Measurements from ENCODE around the gene MYDGF.
"Not testable (repeated sequence)": the region's sequence is repeated elsewhere in the genome, so short reads cannot be mapped to it uniquely, and the experiment has no call there.

MYDGF gene

DNA sequence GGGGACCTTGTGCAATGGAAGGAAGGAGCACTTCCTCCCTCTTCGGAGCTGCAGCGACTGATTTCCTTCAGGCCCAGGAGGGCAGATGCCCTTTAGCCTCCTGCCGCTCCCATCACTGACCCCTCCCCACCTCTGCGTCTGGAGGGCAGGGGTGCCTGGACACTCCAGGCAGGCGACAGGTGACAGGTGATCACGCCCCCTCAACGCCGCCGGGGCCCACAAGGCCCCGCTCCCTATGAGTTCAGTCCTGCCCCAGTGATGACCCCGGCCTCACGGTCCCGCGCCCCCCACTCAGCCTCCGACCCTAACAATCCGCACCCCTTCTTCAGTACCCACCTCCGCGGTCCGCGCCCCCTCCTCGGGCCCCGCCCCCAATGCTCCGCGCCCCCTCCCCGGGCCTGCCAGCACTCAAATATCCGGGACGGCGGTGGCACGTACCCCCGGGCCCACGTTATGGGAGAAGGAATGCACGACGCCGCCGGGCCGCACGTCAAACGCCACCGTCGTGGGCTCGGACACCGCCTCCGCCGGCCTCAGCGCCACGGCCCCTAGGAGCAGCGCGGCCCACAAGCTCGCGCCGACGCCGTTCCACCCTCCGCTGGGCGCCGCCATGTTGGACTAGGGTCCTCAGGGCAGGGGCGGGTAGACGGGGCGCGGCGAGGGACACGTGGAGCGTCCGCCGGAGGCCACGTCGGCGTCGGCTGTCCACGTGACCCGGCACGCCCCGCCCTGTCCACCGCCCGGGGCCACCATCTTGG, at the start of gene MYDGF:
TSS of gene MYDGF (minus strand) at position 620 of the 758 bp plus-strand sequence. CDS start at position 612, 8 bp downstream.
- Histone ChIP-seq H3K4me3 (ENCODE audit: low read depth in 1 of 5, low read length in 5 of 5) (peak within 1 kb of the TSS; percentile 76 to 92 (median 86)), H3K27me3 (ENCODE audit: control insufficient read depth in 5 of 5, insufficient read depth in 4 of 5, low read length in 5 of 5) (no peaks in the 10 kb centered on the region), H3K27ac (ENCODE audit: low read depth, low read length) (peak within 1 kb of the TSS; percentile 84), H3K36me3 (ENCODE audit: control insufficient read depth in 5 of 5, insufficient read depth in 5 of 5, low read length in 5 of 5) (peaks cover 0 to 35% (median 20%) of the 10 kb centered on the region in 5 donors), H3K4me1 (ENCODE audit: control insufficient read depth in 5 of 5, insufficient read depth in 5 of 5, low read length in 5 of 5) (peaks cover 2 to 23% (median 13%) of the 10 kb centered on the region in 5 donors), H3K9me3 (ENCODE audit: control insufficient read depth in 5 of 5, low read length in 5 of 5) (no peaks in the 10 kb centered on the region), H3K9ac (ENCODE audit: low read length in 5 of 5) (peak within 1 kb of the TSS; percentile 68 to 91 (median 85))

GRCh38 chr19:4719499-4719866, 49.3 kb upstream of the MYDGF start:
- Histone ChIP-seq H3K4me1 (ENCODE audit: control insufficient read depth in 5 of 5, insufficient read depth in 5 of 5, low read length in 5 of 5) (peaks cover 7 to 34% (median 24%) of the 10 kb centered on the region in 5 donors), H3K9me3 (ENCODE audit: control insufficient read depth in 5 of 5, low read length in 5 of 5) (no peaks in the 10 kb centered on the region), H3K4me3 (ENCODE audit: low read depth in 1 of 5, low read length in 5 of 5) (no peak overlapping the region), H3K27ac (ENCODE audit: low read depth, low read length) (no peak overlapping the region), H3K36me3 (ENCODE audit: control insufficient read depth in 5 of 5, insufficient read depth in 5 of 5, low read length in 5 of 5) (peaks cover 0 to 59% (median 52%) of the 10 kb centered on the region in 5 donors), H3K9ac (ENCODE audit: low read length in 5 of 5) (no peak overlapping the region), H3K27me3 (ENCODE audit: control insufficient read depth in 5 of 5, insufficient read depth in 4 of 5, low read length in 5 of 5) (no peaks in the 10 kb centered on the region)

DNA sequence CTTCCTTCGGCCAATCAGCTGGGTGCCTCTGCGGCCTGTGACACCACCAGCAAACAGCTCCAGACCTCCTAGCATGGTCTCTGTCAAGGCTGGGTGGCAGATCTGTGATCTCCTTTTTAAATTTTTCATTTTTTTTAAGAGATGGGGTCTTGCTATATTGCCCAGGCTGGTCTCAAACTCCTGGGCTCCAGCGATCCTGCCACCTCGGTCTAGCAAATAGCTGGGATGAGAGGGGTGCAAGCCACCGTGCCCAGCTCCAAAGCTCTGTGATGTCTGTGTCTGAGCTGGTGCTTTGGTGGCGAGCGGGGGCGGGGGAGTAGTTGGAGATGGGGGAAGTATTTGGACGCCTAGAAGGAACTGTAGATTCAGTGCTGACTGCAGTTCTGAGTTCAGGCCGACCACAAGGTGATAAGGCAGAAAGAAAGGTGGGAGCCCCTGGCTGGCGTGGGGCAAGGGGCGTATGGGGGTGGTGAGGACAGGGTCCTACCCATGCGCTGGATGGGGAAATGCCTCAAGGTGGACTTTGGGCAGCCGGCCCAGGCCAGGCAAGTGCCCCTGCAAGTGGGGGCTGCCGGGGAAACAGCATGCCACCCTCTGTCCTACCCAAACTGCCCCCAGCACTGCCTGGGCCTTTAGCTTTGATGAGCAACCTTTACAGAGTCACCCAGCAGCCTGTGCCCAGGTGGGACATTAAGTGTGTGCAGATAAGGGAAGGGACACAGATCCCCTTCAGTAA, 48.0 kb upstream of the MYDGF start:
- Histone ChIP-seq H3K9ac (ENCODE audit: low read length in 5 of 5) (no peak overlapping the region), H3K4me1 (ENCODE audit: control insufficient read depth in 5 of 5, insufficient read depth in 5 of 5, low read length in 5 of 5) (peaks cover 8 to 42% (median 30%) of the 10 kb centered on the region in 5 donors), H3K27me3 (ENCODE audit: control insufficient read depth in 5 of 5, insufficient read depth in 4 of 5, low read length in 5 of 5) (no peaks in the 10 kb centered on the region), H3K27ac (ENCODE audit: low read depth, low read length) (no peak overlapping the region), H3K4me3 (ENCODE audit: low read depth in 1 of 5, low read length in 5 of 5) (no peak overlapping the region), H3K9me3 (ENCODE audit: control insufficient read depth in 5 of 5, low read length in 5 of 5) (no peaks in the 10 kb centered on the region), H3K36me3 (ENCODE audit: control insufficient read depth in 5 of 5, insufficient read depth in 5 of 5, low read length in 5 of 5) (peaks cover 0 to 73% (median 63%) of the 10 kb centered on the region in 5 donors)

DNA sequence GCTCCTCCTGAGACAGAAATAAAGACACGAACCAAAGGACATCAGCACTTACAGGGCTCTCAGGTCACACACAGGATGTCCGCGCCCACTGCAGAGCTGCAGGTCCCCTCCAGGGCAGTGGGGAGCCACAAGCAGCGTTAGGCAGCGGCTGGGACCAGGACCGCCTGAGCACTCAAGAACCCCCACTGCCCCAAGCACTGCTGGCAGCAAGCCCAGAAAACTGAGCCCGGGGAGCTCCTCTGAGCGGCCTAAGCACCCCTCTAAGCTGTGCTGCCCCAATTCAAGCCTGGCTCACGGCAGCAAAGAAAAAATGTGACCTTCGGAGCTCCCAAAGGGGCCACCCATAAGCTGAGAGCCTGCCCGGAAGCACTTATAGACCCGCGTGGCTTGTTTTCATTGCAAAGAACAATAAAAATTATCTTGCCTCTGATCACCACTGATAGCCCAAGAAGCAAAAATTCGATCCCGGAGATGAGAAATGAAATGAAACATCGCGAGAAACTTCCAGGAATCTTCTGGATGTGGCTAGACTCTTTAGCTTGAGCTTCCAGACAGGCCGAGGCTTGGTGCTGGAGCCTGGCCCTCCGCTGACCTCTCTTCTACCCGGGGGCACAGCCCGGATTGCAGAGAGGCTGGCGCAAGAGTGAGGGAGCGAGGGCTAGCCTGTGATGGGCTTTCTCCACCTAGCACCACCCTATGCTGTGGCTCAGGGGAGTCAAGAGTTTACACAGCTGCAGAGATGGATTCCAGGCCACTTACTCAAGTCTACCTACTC, 47.2 kb upstream of the MYDGF start:
- Histone ChIP-seq H3K4me3 (ENCODE audit: low read depth in 1 of 5, low read length in 5 of 5) (no peak overlapping the region), H3K36me3 (ENCODE audit: control insufficient read depth in 5 of 5, insufficient read depth in 5 of 5, low read length in 5 of 5) (peaks cover 0 to 80% (median 70%) of the 10 kb centered on the region in 5 donors), H3K27ac (ENCODE audit: low read depth, low read length) (no peak overlapping the region), H3K4me1 (ENCODE audit: control insufficient read depth in 5 of 5, insufficient read depth in 5 of 5, low read length in 5 of 5) (peaks cover 3 to 40% (median 26%) of the 10 kb centered on the region in 5 donors), H3K27me3 (ENCODE audit: control insufficient read depth in 5 of 5, insufficient read depth in 4 of 5, low read length in 5 of 5) (no peaks in the 10 kb centered on the region), H3K9ac (ENCODE audit: low read length in 5 of 5) (no peak overlapping the region), H3K9me3 (ENCODE audit: control insufficient read depth in 5 of 5, low read length in 5 of 5) (no peaks in the 10 kb centered on the region)

DNA sequence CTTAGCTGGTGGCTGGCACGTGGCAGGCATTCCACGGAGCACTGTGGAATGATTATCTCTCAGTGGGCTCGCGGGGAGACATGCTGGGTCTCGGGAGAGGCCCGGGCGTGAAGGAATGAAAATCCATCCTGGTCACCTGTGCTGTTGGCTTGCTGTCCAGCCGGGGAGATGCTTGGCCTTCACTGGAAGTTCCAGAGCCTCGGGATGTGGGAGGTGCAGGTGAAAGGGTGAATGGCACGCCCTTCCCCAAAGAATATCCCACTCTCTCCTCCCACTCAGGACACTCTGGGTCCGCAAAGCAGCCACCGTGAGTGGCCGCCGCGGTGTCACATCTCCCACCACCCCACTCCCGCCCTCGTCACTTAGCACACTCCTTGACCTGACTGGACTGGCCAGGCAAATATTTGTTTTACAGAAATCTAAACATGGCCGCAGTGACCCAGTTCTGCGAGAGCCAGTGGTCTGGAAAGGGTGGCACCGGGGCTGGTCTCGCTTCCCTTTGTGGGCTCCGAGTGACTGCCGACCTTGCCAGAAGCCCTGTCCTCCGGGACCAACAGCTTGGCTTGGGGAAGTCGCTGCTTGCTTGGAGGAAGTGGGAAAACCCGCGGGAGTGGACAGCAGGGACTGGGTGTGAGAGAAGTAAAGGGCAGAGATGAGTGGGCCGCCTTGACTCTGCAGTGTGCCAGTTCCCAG, 45.5 kb upstream of the MYDGF start:
- peaks cover 3 to 32% (median 18%) of the 10 kb centered on the region in 5 donors for H3K4me1 ChIP-seq (ENCODE audit: control insufficient read depth in 5 of 5, insufficient read depth in 5 of 5, low read length in 5 of 5)
- H3K36me3 ChIP-seq (ENCODE audit: control insufficient read depth in 5 of 5, insufficient read depth in 5 of 5, low read length in 5 of 5) = peaks cover 0 to 89% (median 80%) of the 10 kb centered on the region in 5 donors
- no peak overlapping the region for H3K9ac ChIP-seq (ENCODE audit: low read length in 5 of 5)
- H3K27ac ChIP-seq (ENCODE audit: low read depth, low read length) = no peak overlapping the region
- no peaks in the 10 kb centered on the region for H3K27me3 ChIP-seq (ENCODE audit: control insufficient read depth in 5 of 5, insufficient read depth in 4 of 5, low read length in 5 of 5)
- no peaks in the 10 kb centered on the region for H3K9me3 ChIP-seq (ENCODE audit: control insufficient read depth in 5 of 5, low read length in 5 of 5)
- H3K4me3 ChIP-seq (ENCODE audit: low read depth in 1 of 5, low read length in 5 of 5) = no peak overlapping the region

DNA sequence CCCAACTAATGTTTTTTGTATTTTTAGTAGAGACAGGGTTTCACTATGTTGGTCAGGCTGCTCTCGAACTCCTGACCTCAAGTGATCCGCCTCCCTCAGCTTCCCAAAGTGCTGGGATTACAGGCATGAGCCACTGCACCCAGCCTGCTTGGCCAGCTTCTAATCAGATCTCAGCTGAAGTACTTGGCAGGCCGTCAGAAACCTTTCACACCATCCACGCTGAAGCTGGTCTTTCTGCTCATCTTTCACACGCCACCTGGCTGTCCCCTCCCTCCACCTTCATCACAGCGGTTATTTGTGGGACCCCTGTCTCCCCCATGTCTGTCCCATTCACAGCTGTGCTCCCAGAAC, 45.0 kb upstream of the MYDGF start:
- H3K27ac ChIP-seq (ENCODE audit: low read depth, low read length); H3K9ac ChIP-seq (ENCODE audit: low read length in 5 of 5); H3K9me3 ChIP-seq (ENCODE audit: control insufficient read depth in 5 of 5, low read length in 5 of 5); H3K27me3 ChIP-seq (ENCODE audit: control insufficient read depth in 5 of 5, insufficient read depth in 4 of 5, low read length in 5 of 5); H3K4me3 ChIP-seq (ENCODE audit: low read depth in 1 of 5, low read length in 5 of 5): not testable (repeated sequence)
- peaks cover 3 to 32% (median 18%) of the 10 kb centered on the region in 5 donors for H3K4me1 ChIP-seq (ENCODE audit: control insufficient read depth in 5 of 5, insufficient read depth in 5 of 5, low read length in 5 of 5)
- H3K36me3 ChIP-seq (ENCODE audit: control insufficient read depth in 5 of 5, insufficient read depth in 5 of 5, low read length in 5 of 5) = peaks cover 0 to 89% (median 80%) of the 10 kb centered on the region in 5 donors

GRCh38 chr19:4714016-4714415, 43.9 kb upstream of the MYDGF start:
- Histone ChIP-seq H3K9ac (ENCODE audit: low read length in 5 of 5) (no peak overlapping the region), H3K27ac (ENCODE audit: low read depth, low read length) (peak overlapping the region; percentile 76), H3K9me3 (ENCODE audit: control insufficient read depth in 5 of 5, low read length in 5 of 5) (no peaks in the 10 kb centered on the region), H3K27me3 (ENCODE audit: control insufficient read depth in 5 of 5, insufficient read depth in 4 of 5, low read length in 5 of 5) (no peaks in the 10 kb centered on the region), H3K36me3 (ENCODE audit: control insufficient read depth in 5 of 5, insufficient read depth in 5 of 5, low read length in 5 of 5) (peaks cover 0 to 90% (median 79%) of the 10 kb centered on the region in 5 donors), H3K4me1 (ENCODE audit: control insufficient read depth in 5 of 5, insufficient read depth in 5 of 5, low read length in 5 of 5) (peaks cover 3 to 41% (median 27%) of the 10 kb centered on the region in 5 donors), H3K4me3 (ENCODE audit: low read depth in 1 of 5, low read length in 5 of 5) (no peak overlapping the region)

GRCh38 chr19:4713384-4713951, 43.3 kb upstream of the MYDGF start:
- H3K4me3 ChIP-seq (ENCODE audit: low read depth in 1 of 5, low read length in 5 of 5) = peak overlapping the region in 2 of 5 donors; percentile 10 to 42
- H3K27ac ChIP-seq (ENCODE audit: low read depth, low read length) = peak overlapping the region; percentile 76
- H3K36me3 ChIP-seq (ENCODE audit: control insufficient read depth in 5 of 5, insufficient read depth in 5 of 5, low read length in 5 of 5) = peaks cover 0 to 85% (median 75%) of the 10 kb centered on the region in 5 donors
- peaks cover 3 to 41% (median 27%) of the 10 kb centered on the region in 5 donors for H3K4me1 ChIP-seq (ENCODE audit: control insufficient read depth in 5 of 5, insufficient read depth in 5 of 5, low read length in 5 of 5)
- H3K27me3 ChIP-seq (ENCODE audit: control insufficient read depth in 5 of 5, insufficient read depth in 4 of 5, low read length in 5 of 5) = no peaks in the 10 kb centered on the region
- no peak overlapping the region for H3K9ac ChIP-seq (ENCODE audit: low read length in 5 of 5)
- no peaks in the 10 kb centered on the region for H3K9me3 ChIP-seq (ENCODE audit: control insufficient read depth in 5 of 5, low read length in 5 of 5)

DNA sequence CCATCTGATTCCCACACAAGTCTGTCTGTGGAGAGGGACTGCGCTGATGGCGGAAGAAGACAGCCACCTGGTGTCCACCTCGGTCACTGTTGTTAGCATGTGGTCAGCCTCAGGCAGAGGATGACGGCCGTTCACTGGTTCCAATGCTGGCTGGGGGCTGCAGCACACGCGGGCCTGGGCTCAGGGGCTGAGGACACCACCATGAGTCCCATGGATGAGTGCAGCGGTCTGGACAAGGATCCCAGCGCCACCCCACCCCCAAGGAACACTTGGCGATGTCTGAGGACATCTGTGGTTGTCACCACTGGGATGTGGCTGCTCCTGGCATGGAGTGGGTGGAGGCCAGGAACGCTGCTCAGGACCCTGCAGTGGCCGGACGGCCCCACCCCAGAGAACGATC, 42.6 kb upstream of the MYDGF start:
- Histone ChIP-seq H3K36me3 (ENCODE audit: control insufficient read depth in 5 of 5, insufficient read depth in 5 of 5, low read length in 5 of 5) (peaks cover 0 to 81% (median 68%) of the 10 kb centered on the region in 5 donors), H3K9ac (ENCODE audit: low read length in 5 of 5) (no peak overlapping the region), H3K27me3 (ENCODE audit: control insufficient read depth in 5 of 5, insufficient read depth in 4 of 5, low read length in 5 of 5) (no peaks in the 10 kb centered on the region), H3K4me1 (ENCODE audit: control insufficient read depth in 5 of 5, insufficient read depth in 5 of 5, low read length in 5 of 5) (peaks cover 3 to 47% (median 33%) of the 10 kb centered on the region in 5 donors), H3K9me3 (ENCODE audit: control insufficient read depth in 5 of 5, low read length in 5 of 5) (no peaks in the 10 kb centered on the region), H3K4me3 (ENCODE audit: low read depth in 1 of 5, low read length in 5 of 5) (no peak overlapping the region), H3K27ac (ENCODE audit: low read depth, low read length) (peak overlapping the region; percentile 76)

Measured in subcutaneous abdominal adipose tissue (tissue), 5 donors.